GM12801 (cell line): ENCODE measurements around the gene LAMA1.

Experiments used
- TF ChIP-seq, protein P1 (sequence below): IDR thresholded peaks from one replicate; pipeline ENCODE4 v1.5.1; 2011; ENCODE audit warnings: control low read depth; ENCODE audit not compliant: insufficient read length; ENCODE audit errors: extremely low read depth

LAMA1 gene

GRCh38 chr18:6943143-6943542 is 174.5 kb downstream of the LAMA1 start:
- TF ChIP-seq, protein P1, sequence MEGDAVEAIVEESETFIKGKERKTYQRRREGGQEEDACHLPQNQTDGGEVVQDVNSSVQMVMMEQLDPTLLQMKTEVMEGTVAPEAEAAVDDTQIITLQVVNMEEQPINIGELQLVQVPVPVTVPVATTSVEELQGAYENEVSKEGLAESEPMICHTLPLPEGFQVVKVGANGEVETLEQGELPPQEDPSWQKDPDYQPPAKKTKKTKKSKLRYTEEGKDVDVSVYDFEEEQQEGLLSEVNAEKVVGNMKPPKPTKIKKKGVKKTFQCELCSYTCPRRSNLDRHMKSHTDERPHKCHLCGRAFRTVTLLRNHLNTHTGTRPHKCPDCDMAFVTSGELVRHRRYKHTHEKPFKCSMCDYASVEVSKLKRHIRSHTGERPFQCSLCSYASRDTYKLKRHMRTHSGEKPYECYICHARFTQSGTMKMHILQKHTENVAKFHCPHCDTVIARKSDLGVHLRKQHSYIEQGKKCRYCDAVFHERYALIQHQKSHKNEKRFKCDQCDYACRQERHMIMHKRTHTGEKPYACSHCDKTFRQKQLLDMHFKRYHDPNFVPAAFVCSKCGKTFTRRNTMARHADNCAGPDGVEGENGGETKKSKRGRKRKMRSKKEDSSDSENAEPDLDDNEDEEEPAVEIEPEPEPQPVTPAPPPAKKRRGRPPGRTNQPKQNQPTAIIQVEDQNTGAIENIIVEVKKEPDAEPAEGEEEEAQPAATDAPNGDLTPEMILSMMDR: no peak

DNA sequence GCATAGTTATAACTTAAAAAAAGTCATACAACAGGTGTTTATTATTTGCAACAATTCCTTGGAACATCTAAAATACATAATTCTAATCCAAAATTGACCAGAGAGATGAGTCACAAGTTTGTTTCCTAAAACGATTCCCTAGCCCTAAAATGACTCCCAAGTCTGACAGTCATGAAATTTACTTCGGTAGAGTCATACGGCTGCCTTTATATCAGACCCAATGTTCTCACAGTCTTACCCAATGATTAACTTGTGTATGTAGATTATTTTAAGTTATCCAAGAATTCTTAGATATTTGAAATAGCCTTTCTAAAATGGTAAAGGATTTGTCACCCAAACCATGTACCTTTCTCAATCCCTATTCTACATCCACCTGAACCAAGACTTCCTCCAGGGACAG is 174.9 kb downstream of the LAMA1 start:
- TF ChIP-seq, protein P1: no peak

DNA sequence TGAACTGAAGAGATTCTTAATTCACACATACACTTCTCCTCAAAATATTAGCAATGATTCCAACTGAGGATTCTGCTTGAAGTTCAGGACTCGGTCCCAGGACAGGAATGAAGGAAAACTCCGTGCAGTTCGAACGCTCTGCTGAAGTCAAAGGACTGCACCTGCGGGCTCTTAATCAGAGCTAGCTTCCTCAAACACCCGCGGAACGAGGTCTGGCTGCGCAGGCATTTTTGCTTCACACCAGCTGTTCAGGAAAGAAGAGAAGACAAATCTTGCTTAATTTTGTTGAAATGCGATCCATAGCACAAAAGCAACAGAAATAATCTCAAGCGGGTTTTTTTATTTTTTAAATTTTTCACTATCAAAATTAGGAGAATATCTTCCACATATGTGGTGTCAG is 175.6 kb downstream of the LAMA1 start:
- TF ChIP-seq, protein P1: no peak

- TF ChIP-seq, protein P1: no peak
These were observed 177.1 kb downstream of the LAMA1 start for GRCh38 chr18:6940451-6940850.

DNA sequence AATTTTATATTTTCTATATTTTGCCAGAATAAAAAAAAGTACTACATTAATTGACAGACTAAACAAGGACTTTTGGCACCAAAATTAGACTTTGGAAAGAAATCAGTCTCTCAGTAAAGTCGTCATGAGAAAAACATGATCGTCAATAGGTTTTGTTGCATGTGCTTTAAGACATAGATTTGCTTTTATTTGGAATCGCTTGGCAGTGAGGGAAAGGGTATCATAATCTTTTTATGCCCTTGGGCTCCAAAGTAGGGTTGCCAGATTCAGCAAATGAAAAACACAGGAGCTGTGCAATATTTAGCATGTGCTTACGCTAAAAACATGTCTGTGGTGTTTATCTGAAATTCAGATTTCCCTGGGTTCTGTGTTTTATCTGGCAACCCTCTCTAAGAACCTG is 177.6 kb downstream of the LAMA1 start:
- TF ChIP-seq, protein P1: no peak

DNA sequence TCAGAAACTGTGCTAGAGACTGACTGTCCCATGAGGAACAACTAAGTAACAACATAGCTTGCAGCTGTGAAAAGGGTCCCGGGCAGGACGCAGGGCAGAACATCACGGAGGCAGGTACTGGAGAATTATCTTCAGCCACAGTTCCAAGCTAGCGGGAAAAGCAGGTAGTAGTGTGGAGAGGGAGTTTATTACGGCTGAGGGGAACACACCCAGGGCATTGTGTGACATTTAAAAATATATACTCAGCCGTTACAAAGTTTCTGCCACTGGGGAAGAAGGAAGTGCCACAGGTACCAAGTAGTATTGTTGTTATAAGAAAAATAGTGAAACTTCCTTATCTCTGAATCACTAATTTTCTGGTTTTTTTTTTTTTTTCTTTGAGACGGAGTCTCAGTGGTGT is 179.6 kb downstream of the LAMA1 start:
- TF ChIP-seq, protein P1: no peak

DNA sequence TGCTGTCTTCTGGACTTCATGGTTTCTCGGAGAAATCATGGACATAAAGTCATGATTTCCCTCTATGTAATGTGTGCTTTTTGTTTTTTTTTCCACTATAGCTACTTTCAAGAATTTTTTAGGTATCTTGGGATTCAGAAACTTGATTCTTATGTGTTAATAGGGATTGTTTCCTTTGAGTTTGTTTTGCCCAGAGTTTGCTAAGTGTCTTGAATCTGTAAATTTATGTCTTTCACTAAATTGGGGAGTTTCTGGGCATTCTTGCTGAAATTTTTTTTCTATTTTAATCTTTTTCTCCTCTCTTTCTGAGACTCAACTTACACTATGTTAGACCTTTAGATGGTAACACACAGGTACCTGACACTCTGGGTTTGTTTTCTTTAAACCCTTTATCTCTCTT is 182.7 kb downstream of the LAMA1 start:
- TF ChIP-seq, protein P1: no peak

DNA sequence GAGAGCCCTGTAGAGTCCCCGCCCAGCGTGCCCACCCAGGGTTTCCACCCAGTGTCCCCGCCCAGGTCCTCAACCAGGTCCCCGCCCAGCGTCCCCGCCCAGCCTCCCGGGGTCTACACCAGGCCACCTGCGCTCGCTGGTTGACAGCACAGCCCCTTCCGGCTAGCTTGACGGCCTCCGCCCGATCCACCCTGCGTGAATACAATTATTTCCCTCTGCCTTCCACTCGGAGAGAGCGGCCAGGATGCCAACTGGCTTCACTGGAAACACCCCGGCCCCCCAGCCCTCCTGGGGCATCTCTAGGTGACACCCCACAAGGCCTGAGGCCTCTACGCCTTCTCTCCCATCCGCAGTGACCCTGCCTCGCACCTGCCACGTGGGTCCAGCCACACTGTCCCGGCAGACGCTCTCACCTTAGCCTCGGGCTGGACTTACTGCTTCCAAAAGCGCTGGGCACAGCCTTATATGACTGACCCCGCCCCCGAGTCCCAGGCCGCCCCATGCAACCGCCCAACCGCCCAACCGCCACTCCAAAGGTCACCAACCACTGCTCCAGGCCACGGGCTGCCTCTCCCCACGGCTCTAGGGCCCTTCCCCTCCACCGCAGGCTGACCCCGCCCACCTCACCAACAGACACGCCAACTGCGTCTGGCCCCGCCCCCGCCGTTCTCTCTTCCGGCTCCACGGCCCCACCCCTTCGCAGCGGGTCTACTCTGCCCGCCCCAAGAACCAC is 188.1 kb downstream of the LAMA1 start:
- TF ChIP-seq, protein P1: no peak
